ENCODE measurements around the gene TXLNA. TPM values are rescaled to one million over a fixed set of nuclear protein-coding genes. Genes with fewer than 3 reads are reported as not detected.

The TXLNA gene
- total RNA-seq, 4 donors from 2014 or later: 41.9 to 80.8 (median 49.0) TPM

GRCh38 chr1:32195972-32196823 lies 16.7 kb downstream of the TXLNA start:
- DNase-seq (ENCODE audit: low spot score): no peak
- TF ChIP-seq, protein P1, sequence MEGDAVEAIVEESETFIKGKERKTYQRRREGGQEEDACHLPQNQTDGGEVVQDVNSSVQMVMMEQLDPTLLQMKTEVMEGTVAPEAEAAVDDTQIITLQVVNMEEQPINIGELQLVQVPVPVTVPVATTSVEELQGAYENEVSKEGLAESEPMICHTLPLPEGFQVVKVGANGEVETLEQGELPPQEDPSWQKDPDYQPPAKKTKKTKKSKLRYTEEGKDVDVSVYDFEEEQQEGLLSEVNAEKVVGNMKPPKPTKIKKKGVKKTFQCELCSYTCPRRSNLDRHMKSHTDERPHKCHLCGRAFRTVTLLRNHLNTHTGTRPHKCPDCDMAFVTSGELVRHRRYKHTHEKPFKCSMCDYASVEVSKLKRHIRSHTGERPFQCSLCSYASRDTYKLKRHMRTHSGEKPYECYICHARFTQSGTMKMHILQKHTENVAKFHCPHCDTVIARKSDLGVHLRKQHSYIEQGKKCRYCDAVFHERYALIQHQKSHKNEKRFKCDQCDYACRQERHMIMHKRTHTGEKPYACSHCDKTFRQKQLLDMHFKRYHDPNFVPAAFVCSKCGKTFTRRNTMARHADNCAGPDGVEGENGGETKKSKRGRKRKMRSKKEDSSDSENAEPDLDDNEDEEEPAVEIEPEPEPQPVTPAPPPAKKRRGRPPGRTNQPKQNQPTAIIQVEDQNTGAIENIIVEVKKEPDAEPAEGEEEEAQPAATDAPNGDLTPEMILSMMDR (IDR thresholded peaks at IDR 0.05): no peak
- ATAC-seq (ENCODE audit: low FRiP score): no peak

DNA sequence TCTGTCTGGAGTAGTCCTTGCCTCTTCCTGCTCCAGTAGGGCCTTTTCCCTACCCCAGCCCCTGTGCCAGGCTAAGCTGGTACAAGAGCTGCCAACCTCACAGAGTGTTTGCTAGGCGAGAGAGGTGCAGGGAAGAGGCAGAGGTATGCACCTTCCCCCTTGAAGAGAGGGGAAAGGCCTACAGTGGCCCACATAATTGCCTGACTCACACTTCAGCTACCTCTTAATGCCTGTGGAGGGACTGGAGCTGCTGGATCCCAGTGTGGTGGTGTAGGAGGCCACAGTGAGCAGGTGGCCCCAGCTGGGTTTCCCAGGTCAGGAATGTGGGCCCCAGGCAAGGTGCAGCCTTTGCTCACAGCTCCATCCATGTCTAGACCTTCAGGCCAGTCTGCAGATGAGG lies 17.6 kb downstream of the TXLNA start:
- DNase-seq (ENCODE audit: low spot score) (no peak), ATAC-seq (ENCODE audit: low FRiP score) (no peak)
- TF ChIP-seq, protein P1 (IDR thresholded peaks at IDR 0.05): no peak

- no peak for DNase-seq (ENCODE audit: low spot score)
- TF ChIP-seq, protein P1 (IDR thresholded peaks at IDR 0.05): no peak
- ATAC-seq (ENCODE audit: low FRiP score): no peak
Observed at GRCh38 chr1:32197837-32198236, 18.4 kb downstream of the TXLNA start.

DNA sequence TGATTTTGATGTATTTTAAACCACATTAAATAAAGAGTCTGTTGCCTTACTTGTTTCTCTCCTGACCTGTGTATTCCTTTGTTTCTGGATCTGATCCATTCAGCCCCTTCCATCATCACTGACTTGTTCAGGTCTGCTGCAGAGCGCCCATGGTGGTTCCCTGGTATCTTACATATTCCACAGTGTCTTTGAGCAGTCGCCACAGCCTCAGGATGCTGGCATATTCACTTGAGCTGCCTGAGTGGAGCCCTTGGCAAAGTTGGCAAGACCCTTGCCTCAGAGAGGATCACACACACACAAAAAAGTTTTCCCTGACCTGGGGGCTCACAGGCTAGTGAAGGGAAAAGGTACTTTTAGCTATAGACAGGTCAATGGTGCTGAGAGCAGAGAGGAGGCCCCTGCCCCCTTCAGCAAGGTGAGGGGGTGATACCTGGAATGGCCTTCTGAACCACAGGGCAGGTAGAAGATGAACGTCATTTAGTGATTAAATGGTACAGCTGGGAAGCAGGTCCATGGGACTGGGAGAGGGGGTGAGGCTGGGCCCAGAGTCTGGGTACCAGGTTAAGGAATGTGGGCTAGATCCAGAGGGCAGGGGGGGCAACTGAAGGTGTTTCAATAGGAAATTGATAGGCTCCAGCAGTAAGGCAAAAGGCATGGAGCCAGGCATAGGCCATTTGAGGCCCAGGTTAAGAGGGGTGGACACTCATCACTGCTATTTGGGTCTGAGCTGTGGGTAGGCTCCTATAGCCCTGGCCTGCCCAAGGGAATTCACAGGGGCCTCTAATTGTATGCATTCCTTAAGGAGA lies 19.0 kb downstream of the TXLNA start:
- ATAC-seq (ENCODE audit: low FRiP score) (no peak), DNase-seq (ENCODE audit: low spot score) (no peak)
- TF ChIP-seq, protein P1 (IDR thresholded peaks at IDR 0.05): no peak

- TF ChIP-seq, protein P1 (IDR thresholded peaks at IDR 0.05): no peak
- ATAC-seq (ENCODE audit: low FRiP score): no peak
- no peak for DNase-seq (ENCODE audit: low spot score)
Observed at GRCh38 chr1:32199043-32199716, 19.7 kb downstream of the TXLNA start.

GRCh38 chr1:32199717-32200072 lies 20.2 kb downstream of the TXLNA start:
- TF ChIP-seq, protein P1 (IDR thresholded peaks at IDR 0.05): no peak
- no peak for ATAC-seq (ENCODE audit: low FRiP score)
- DNase-seq (ENCODE audit: low spot score): no peak

Data from omental fat pad (tissue), 4 donors.